ENCODE data around the gene TPI1.

GRCh38 chr12:6845395-6845794 is 21.9 kb upstream of the TPI1 start:
- TF ChIP-seq CTCF (IDR thresholded peaks at IDR 0.05; ENCODE audit: poor library complexity) (no peak), EZH2 (IDR thresholded peaks at IDR 0.05; ENCODE audit: borderline replicate concordance) (no peak)

Data from hepatocyte (in vitro differentiated cells).